ENCODE measurements around the gene APOL1. TPM values are rescaled to one million over a fixed set of nuclear protein-coding genes. Genes with fewer than 3 reads are reported as not detected.
"Not testable (repeated sequence)": the region's sequence is repeated elsewhere in the genome, so short reads cannot be mapped to it uniquely, and the experiment has no call there.

The APOL1 gene
- total and polyA plus RNA-seq, 2 of the 13 experiments (the other 11 are each of a cell fraction or from before 2014, with no cell fraction given), result 20.3 to 75.0 TPM

GRCh38 chr22:36271951-36272350 lies 19.0 kb downstream of the APOL1 start:
- H3K27me3 ChIP-seq (ENCODE audit: control insufficient read depth in 1 of 2, insufficient read depth in 2 of 2, low read length in 2 of 2); intact Hi-C loops (cut with micrococcal nuclease; ENCODE audit: unreplicated experiment); H3K9me3 ChIP-seq (ENCODE audit: low read length); H3K4me2 ChIP-seq (ENCODE audit: low read depth, low read length); H4K20me1 ChIP-seq (ENCODE audit: insufficient read depth, low read length); H3K79me2 ChIP-seq (ENCODE audit: insufficient read depth, low read length); H3K27ac ChIP-seq (ENCODE audit: extremely low read length, insufficient read depth, low read length); H3K36me3 ChIP-seq (replicated peaks in 1 of 2; ENCODE audit: control insufficient read depth in 1 of 2, insufficient read depth in 2 of 2, low read length in 2 of 2); H3K9ac ChIP-seq (ENCODE audit: insufficient read depth, low read depth, low read length); FAIRE-seq; BruUV-seq (replicated peaks); ATAC-seq; H3K4me3 ChIP-seq (replicated peaks in 1 of 3; ENCODE audit: insufficient read depth in 1 of 3, low read depth in 2 of 3, low read length in 3 of 3); CTCF ChIA-PET (ENCODE audit: low intra/inter-chr PET ratio, low total read pairs); H2AFZ ChIP-seq (ENCODE audit: low read length); in situ Hi-C loops (cut with HindIII; ENCODE audit: extremely low pct_ligation_motif_present, low pct_unique_long_range_greater_than_20kb); DNase-seq (ENCODE audit: low spot score); POLR2A ChIA-PET: not testable (repeated sequence)
- H3K4me1 ChIP-seq (ENCODE audit: insufficient read depth, low read length), result peaks cover 28% of the 10 kb centered on the region
- 96% methylated on average over 3 of the region's 5 CpGs for WGBS (ENCODE audit: low lambda C conversion rate)

GRCh38 chr22:36274531-36274930 lies 21.6 kb downstream of the APOL1 start:
- Histone ChIP-seq H3K9me3 (ENCODE audit: low read length) (no peaks in the 10 kb centered on the region), H3K79me2 (ENCODE audit: insufficient read depth, low read length) (no peaks in the 10 kb centered on the region), H3K4me2 (ENCODE audit: low read depth, low read length) (no peak overlapping the region), H3K4me3 (replicated peaks in 1 of 3; ENCODE audit: insufficient read depth in 1 of 3, low read depth in 2 of 3, low read length in 3 of 3) (no peak overlapping the region), H3K36me3 (replicated peaks in 1 of 2; ENCODE audit: control insufficient read depth in 1 of 2, insufficient read depth in 2 of 2, low read length in 2 of 2) (no peaks in the 10 kb centered on the region), H3K27me3 (ENCODE audit: control insufficient read depth in 1 of 2, insufficient read depth in 2 of 2, low read length in 2 of 2) (no peaks in the 10 kb centered on the region), H3K4me1 (ENCODE audit: insufficient read depth, low read length) (peaks cover 54% of the 10 kb centered on the region), H4K20me1 (ENCODE audit: insufficient read depth, low read length) (no peaks in the 10 kb centered on the region), H3K27ac (ENCODE audit: extremely low read length, insufficient read depth, low read length) (no peak overlapping the region), H2AFZ (ENCODE audit: low read length) (no peak overlapping the region), H3K9ac (ENCODE audit: insufficient read depth, low read depth, low read length) (no peak overlapping the region)
- no peak for DNase-seq (ENCODE audit: low spot score)
- no peak for TF ChIP-seq ZBTB46 (CRISPR knock-in tag; IDR thresholded peaks at IDR 0.05; ENCODE audit: borderline replicate concordance)
- TF ChIP-seq AFF4 (CRISPR knock-in tag; IDR thresholded peaks at IDR 0.05), result no peak
- no peak for TF ChIP-seq RCOR2 (CRISPR knock-in tag; IDR thresholded peaks at IDR 0.05)
- no peak for FAIRE-seq
- intact Hi-C loops (cut with micrococcal nuclease; ENCODE audit: unreplicated experiment) (no loop called here), in situ Hi-C loops (cut with HindIII; ENCODE audit: extremely low pct_ligation_motif_present, low pct_unique_long_range_greater_than_20kb) (no loop called here)
- ChIA-PET POLR2A (no interaction called here), CTCF (ENCODE audit: low intra/inter-chr PET ratio, low total read pairs) (no interaction called here)
- ATAC-seq, result no peak
- BruUV-seq (replicated peaks), result no TSS peak
- WGBS (ENCODE audit: low lambda C conversion rate), result 96% methylated on average over 5 of the region's 5 CpGs
